NCI-H187 (cell line): ENCODE measurements around the gene RGS5.

Experiments used
- DNase-seq, 2 experiments: peaks; one replicate each; lab custom pipeline; 2025; lab: John Stamatoyannopoulos, UW

The RGS5 gene

GRCh38 chr1:163144418-163144817 lies 58.3 kb downstream of the RGS5 start:
- DNase-seq = no peak

- DNase-seq = no peak
These were observed 60.6 kb downstream of the RGS5 start for GRCh38 chr1:163142152-163142551.

GRCh38 chr1:163141556-163141955 lies 61.2 kb downstream of the RGS5 start:
- no peak for DNase-seq

DNA sequence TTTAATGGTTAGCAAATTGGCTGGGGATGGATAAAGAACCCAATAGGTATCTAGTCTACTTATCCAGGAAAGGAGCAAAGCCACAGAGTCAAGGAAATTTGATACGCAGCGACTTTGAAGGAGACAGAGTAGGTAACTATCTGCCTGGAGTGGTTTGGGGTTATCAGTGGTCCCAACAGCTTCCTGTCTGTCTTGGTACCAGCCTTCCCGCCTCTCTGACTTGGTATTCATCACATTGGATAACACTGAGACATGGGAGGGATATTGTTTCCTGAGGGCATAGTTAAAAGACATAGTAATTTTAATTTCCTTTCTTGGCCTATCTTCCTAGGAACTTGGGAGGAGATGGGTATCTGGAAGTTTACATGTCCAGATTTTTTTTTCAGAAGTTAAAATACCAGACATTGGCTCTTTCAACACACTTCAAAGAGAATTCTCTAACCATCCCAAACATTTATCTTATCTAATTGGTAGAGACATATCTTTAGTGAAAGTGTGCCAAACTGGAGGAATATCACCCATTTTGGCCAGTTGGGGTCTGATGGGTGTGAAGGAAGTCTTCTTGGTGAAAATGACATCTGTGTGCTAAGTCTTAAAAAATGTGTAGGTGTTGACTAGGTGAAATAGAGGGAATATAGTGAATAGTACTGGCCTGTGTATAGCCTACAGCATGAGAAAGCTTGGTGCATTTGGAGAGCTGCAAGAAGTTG lies 65.0 kb downstream of the RGS5 start:
- DNase-seq = no peak

GRCh38 chr1:163131981-163132380 lies 70.7 kb downstream of the RGS5 start:
- no peak for DNase-seq

DNA sequence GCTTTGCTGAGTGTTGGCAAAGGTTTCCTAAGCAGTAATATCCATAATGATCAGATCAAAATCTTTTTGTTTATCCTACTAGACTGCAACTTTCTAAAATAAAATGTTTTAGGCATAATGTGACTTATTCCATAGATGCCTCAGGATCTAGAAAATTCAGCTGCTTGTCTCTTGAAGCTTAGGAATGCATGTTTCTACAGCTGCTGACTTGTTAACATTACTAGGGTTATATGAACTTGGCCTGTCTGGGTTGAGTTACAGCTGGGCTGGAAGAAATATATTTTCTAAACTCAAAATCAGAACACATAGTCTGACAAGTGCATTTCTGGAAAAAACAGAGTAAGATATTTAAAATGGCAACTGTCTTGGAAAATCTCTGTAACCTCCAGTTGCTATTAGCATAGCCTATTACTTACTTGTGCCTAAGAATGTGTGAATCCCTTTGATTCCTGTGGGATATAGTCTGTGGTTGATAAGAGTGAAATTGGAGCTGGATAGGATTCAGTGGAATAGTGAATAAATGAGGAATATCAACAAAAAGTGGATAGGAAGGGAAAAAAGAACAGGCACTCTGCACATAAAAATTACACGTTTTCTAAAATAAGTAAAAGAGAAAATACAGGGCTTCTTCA lies 72.4 kb downstream of the RGS5 start:
- no peak for DNase-seq

- no peak for DNase-seq
These were observed 74.4 kb downstream of the RGS5 start for GRCh38 chr1:163128282-163128681.

DNA sequence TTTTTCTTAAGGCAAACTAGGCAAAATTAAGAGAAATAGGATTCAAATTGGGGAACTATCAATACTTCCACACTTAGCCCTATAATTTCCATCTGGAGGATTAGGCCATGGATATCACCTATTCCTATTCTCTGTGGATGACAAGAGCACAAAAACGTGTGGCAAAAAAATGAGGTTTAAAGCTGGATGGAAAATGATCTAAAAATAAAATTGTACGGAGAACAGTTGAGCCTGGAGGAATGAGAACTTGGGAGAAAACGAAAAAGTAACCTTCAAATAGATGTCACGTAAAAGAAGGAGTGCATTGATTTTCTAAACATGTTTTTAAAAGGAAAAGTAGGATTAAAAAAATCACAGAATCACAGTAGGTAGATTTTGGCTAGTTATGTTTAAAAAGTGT lies 77.9 kb downstream of the RGS5 start:
- DNase-seq = no peak

- no peak for DNase-seq
These were observed 82.3 kb downstream of the RGS5 start for GRCh38 chr1:163120372-163120771.

DNA sequence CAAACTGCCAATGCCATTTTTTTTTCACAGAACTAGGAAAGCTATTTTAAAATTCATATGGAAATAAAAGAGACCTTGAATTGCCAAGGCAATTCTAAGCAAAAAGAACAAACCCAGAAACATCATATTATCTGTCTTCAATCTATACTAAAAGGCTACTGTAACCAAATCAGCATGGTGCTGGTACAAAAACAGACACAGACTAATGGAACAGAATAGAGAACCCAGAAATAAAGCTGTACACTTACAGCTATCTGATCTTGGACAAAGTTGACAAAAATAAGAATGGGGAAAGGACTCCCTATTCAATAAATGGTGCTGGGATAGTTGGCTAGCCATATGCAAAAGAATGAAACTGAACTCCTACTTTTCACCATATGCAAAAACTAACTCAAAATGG lies 83.0 kb downstream of the RGS5 start:
- DNase-seq = no peak

DNA sequence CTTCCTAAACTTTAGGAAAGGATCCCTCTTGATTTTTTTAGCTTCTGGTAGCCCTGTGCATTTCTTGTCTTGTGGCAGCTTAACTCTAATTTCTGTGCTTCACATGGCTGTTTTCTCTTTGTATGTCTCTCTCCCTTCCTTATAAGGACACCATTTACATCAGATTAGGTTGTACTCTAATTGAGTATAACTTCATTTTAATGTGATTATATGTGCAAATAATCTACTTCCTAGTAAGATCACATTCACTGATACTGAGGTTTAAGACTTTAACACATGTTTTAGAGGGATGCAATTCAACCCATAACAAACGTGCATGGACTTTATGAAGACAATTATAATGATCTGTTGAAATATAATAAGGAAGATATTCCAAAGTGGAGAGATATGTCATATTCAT lies 86.8 kb downstream of the RGS5 start:
- DNase-seq = no peak

DNA sequence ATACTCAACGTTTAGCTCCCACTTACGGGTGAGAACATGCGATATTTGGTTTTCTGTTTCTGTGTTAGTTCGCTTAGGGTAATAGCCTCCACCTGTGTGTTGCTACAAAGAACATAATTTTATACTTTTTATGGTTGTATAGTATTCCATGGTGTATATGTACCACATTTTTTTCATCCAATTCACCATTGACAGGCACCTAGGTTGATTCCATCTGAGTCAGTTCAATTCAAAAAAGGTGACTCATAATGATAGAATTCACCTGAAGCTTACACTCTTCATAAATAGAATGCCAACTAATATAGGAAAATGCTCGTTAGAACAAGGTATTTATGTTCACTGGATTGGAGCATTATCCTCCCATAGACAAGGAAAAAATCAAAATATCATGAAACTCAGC lies 95.1 kb downstream of the RGS5 start:
- DNase-seq = no peak

GRCh38 chr1:163106364-163106987 lies 96.2 kb downstream of the RGS5 start:
- no peak for DNase-seq

DNA sequence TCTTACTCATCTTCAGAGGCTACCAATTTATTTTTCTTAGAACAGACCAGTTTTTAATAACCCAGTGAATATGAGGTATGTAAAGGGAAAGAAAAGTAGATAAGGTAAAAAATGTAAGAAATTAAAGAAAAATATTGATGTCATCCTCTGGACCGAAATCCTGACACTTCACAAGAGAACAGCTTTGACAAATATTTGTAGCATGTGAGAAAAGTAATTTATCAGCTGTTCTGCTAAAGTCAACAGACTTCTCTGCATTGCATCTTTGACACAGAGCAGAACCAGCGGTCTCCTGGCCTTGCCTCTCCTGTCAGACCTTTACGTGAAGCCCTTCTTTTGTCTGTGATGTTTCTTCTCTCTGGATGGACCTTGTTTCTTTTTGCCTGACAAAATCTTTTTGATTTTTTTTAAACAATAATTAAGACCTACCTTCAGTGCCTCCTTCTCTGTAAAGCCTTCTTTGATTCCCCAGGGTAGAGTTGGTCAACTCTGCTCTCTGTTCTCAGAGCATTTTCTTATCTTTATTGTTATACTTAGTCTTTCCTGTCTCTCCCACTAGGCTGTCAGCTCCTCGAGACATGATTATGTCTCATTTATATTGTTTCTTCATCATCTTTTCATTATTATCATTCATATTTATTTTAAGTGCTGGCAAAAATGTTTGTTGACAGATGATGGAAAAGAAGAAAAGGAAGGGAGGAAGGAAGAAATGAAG lies 98.2 kb downstream of the RGS5 start:
- no peak for DNase-seq

- no peak for DNase-seq
These were observed 100.1 kb downstream of the RGS5 start for GRCh38 chr1:163102590-163102989.

- no peak for DNase-seq
These were observed 107.5 kb downstream of the RGS5 start for GRCh38 chr1:163095213-163095612.

- DNase-seq = no peak
These were observed 108.1 kb downstream of the RGS5 start for GRCh38 chr1:163094589-163094988.

DNA sequence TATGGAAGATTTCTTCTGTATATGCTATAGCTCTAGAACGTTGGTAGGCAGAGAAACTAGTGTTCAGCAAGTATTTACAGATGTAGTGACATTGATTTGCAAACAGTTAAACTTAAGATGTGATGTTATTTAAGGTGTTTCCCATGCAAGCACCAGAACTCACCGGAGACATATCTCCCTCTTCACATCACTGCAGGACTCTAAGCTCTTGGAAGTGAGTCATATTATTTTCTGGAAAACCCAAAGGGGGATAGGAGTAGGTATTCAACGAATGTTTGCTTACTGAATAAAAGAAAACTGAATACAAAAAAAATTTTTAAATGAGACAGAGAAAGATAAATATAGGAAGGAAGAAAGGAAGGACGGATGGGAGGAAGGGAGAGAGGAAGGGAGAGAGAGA lies 108.5 kb downstream of the RGS5 start:
- DNase-seq = no peak

DNA sequence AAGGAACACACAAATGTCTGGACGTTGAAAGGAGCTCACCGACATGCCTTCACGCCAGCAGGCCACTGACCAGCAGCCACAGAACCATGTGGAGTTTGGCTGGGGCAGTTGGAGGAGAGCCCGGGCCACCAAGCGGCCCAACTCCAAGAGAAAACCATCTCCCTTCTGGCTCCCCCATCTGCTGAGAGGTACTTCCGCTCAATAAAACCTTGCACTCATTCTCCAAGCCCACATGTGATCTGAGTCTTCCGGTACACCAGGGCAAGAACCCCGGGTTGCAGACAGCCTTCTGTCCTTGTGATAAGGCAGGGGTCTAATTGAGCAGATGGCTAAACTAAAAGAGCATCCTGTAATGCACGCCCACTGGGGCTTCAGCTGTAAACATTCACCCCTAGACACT lies 109.1 kb downstream of the RGS5 start:
- DNase-seq = no peak

GRCh38 chr1:163093169-163093568 lies 109.5 kb downstream of the RGS5 start:
- no peak for DNase-seq
